Left renal pelvis (tissue), 4 donors: ENCODE measurements around the gene SETDB1. TPM values are rescaled to one million over a fixed set of nuclear protein-coding genes. Genes with fewer than 3 reads are reported as not detected.

Source experiments
- DNase-seq, 4 donors: peaks; one replicate each; pipeline ENCODE4 v3.0.0-alpha.2; 2013; ENCODE audit warnings: low read depth in 4 of 4, low spot score in 3 of 4
- polyA plus RNA-seq, 4 donors: library from polyadenylated mRNA; unstranded; fragments of 120-200 nt; gene quantifications; one replicate each; pipeline ENCODE4 v1.2.1, GENCODE V29; 2013; ENCODE audit not compliant: insufficient read length in 4 of 4

SETDB1 gene
- polyA plus RNA-seq, 4 donors, result 62.7 to 88.8 (median 81.9) TPM

GRCh38 chr1:150973836-150974579 is 47.8 kb downstream of the SETDB1 start:
- DNase-seq, result no peak

- DNase-seq, result peak in 2 of 4 donors; percentile 64 to 72
These were observed 48.7 kb downstream of the SETDB1 start, which contains the start of gene CERS2 for GRCh38 chr1:150974580-150975478. Gene CERS2, minus strand, starts transcription at chr1:150974835. Its CDS starts 5,745 bp downstream, at chr1:150969090.

- DNase-seq, result no peak
These were observed 50.2 kb downstream of the SETDB1 start for GRCh38 chr1:150976401-150976821.

GRCh38 chr1:150976879-150977694 is 50.9 kb downstream of the SETDB1 start:
- DNase-seq, result no peak

- DNase-seq, result peak in 3 of 4 donors; percentile 75 to 84 (median 82)
These were observed 53.2 kb downstream of the SETDB1 start for GRCh38 chr1:150979092-150980056.

GRCh38 chr1:150981177-150981804 is 55.1 kb downstream of the SETDB1 start:
- no peak for DNase-seq

- no peak for DNase-seq
These were observed 55.9 kb downstream of the SETDB1 start, which contains the start of gene ANXA9 for GRCh38 chr1:150981805-150982712. Gene ANXA9, plus strand, starts transcription at chr1:150982292. Its CDS starts 814 bp downstream, at chr1:150983106.

- no peak for DNase-seq
These were observed 59.1 kb downstream of the SETDB1 start for GRCh38 chr1:150985179-150985825.

- DNase-seq, result no peak
These were observed 61.8 kb downstream of the SETDB1 start for GRCh38 chr1:150987924-150988323.

GRCh38 chr1:150992626-150993025 is 66.5 kb downstream of the SETDB1 start:
- DNase-seq, result no peak

- no peak for DNase-seq
These were observed 68.1 kb downstream of the SETDB1 start for GRCh38 chr1:150994248-150994647.

GRCh38 chr1:150995460-150995859 is 69.3 kb downstream of the SETDB1 start:
- no peak for DNase-seq

- DNase-seq, result no peak
These were observed 69.7 kb downstream of the SETDB1 start for GRCh38 chr1:150995896-150996295.

GRCh38 chr1:150997126-150997872 is 71.1 kb downstream of the SETDB1 start:
- DNase-seq, result no peak

GRCh38 chr1:150997949-150998348 is 71.8 kb downstream of the SETDB1 start:
- DNase-seq, result no peak

- DNase-seq, result no peak
These were observed 73.0 kb downstream of the SETDB1 start for GRCh38 chr1:150999051-150999674.
